Immature natural killer cell (primary cell): Measurements from ENCODE around the gene NTNG1. TPM values are rescaled to one million over a fixed set of nuclear protein-coding genes. Genes with fewer than 3 reads are reported as not detected.

ENCODE experiments used
- DNase-seq, 3 donors: peaks; one replicate each; pipeline ENCODE4 v3.0.0; 2022; ENCODE audit warnings: mixed read lengths in 1 of 3
- H3K27ac Mint-ChIP-seq, 6 donors: one replicate each; pipeline ENCODE4 v1.8.0; 2020; ENCODE audit warnings: mixed read lengths in 6 of 6, mild to moderate bottlenecking in 5 of 6, inconsistent platforms in 4 of 6, moderate library complexity in 3 of 6
- H3K27me3 Mint-ChIP-seq, 3 donors: one replicate each; pipeline ENCODE4 v1.8.0; 2020 to 2021; ENCODE audit warnings: low read depth in 3 of 3, mild to moderate bottlenecking in 3 of 3, mixed read lengths in 3 of 3, moderate library complexity in 3 of 3, inconsistent platforms in 1 of 3
- H3K36me3 Mint-ChIP-seq, 3 donors: one replicate each; pipeline ENCODE4 v1.8.0; 2020; ENCODE audit warnings: mixed read lengths in 3 of 3, inconsistent platforms in 2 of 3, mild to moderate bottlenecking in 2 of 3
- H3K4me1 Mint-ChIP-seq, 2 donors: one replicate each; pipeline ENCODE4 v1.8.0; 2020; ENCODE audit warnings: inconsistent platforms in 2 of 2, mild to moderate bottlenecking in 2 of 2, mixed read lengths in 2 of 2, moderate library complexity in 1 of 2
- H3K4me3 Mint-ChIP-seq, 5 donors: one replicate each; pipeline ENCODE4 v1.8.0; 2020; ENCODE audit warnings: mild to moderate bottlenecking in 5 of 5, mixed read lengths in 5 of 5, inconsistent platforms in 3 of 5, moderate library complexity in 3 of 5
- H3K9me3 Mint-ChIP-seq, 6 donors: one replicate each; pipeline ENCODE4 v1.8.0; 2020; ENCODE audit warnings: mild to moderate bottlenecking in 6 of 6, mixed read lengths in 6 of 6, inconsistent platforms in 4 of 6, moderate library complexity in 3 of 6
- polyA plus RNA-seq, 3 donors: library from polyadenylated mRNA; unstranded; fragments of 300-500 nt; fragmentation: Illumina TruSeq; gene quantifications; one replicate each; pipeline ENCODE4 v1.2.3, GENCODE V29; 2021

NTNG1 gene
- polyA plus RNA-seq, 3 donors from 2014 or later, result not detected

GRCh38 chr1:107358619-107359327, 217.9 kb downstream of the NTNG1 start:
- Mint-ChIP-seq H3K36me3 (no peaks in the 10 kb centered on the region), H3K4me1 (no peaks in the 10 kb centered on the region), H3K4me3 (no peak overlapping the region), H3K27ac (no peak overlapping the region), H3K9me3 (no peaks in the 10 kb centered on the region), H3K27me3 (peaks cover 0 to 3% (median 0%) of the 10 kb centered on the region in 3 donors)
- DNase-seq, result no peak

- no peak for DNase-seq
- no peak overlapping the region for H3K27ac Mint-ChIP-seq
- H3K9me3 Mint-ChIP-seq, result no peaks in the 10 kb centered on the region
- peaks cover 0 to 1% (median 0%) of the 10 kb centered on the region in 3 donors for H3K27me3 Mint-ChIP-seq
- no peaks in the 10 kb centered on the region for H3K36me3 Mint-ChIP-seq
- no peaks in the 10 kb centered on the region for H3K4me1 Mint-ChIP-seq
- no peak overlapping the region for H3K4me3 Mint-ChIP-seq
Measured at GRCh38 chr1:107359472-107360241, 218.8 kb downstream of the NTNG1 start.

- Mint-ChIP-seq H3K27ac (no peak overlapping the region), H3K27me3 (no peaks in the 10 kb centered on the region), H3K4me1 (no peaks in the 10 kb centered on the region), H3K36me3 (no peaks in the 10 kb centered on the region), H3K4me3 (no peak overlapping the region), H3K9me3 (no peaks in the 10 kb centered on the region)
- no peak for DNase-seq
Measured at GRCh38 chr1:107362468-107363140, 221.8 kb downstream of the NTNG1 start.

- no peak overlapping the region for H3K4me3 Mint-ChIP-seq
- peaks cover 0 to 2% (median 0%) of the 10 kb centered on the region in 3 donors for H3K27me3 Mint-ChIP-seq
- no peaks in the 10 kb centered on the region for H3K9me3 Mint-ChIP-seq
- DNase-seq, result no peak
- H3K4me1 Mint-ChIP-seq, result no peaks in the 10 kb centered on the region
- no peaks in the 10 kb centered on the region for H3K36me3 Mint-ChIP-seq
- no peak overlapping the region for H3K27ac Mint-ChIP-seq
Measured at GRCh38 chr1:107363154-107363553, 222.3 kb downstream of the NTNG1 start.

- Mint-ChIP-seq H3K36me3 (no peaks in the 10 kb centered on the region), H3K27ac (no peak overlapping the region), H3K27me3 (peaks cover 0 to 6% (median 0%) of the 10 kb centered on the region in 3 donors), H3K9me3 (no peaks in the 10 kb centered on the region), H3K4me1 (no peaks in the 10 kb centered on the region), H3K4me3 (no peak overlapping the region)
- no peak for DNase-seq
Measured at GRCh38 chr1:107365527-107366240, 224.8 kb downstream of the NTNG1 start.

GRCh38 chr1:107378426-107378825, 237.6 kb downstream of the NTNG1 start:
- H3K4me3 Mint-ChIP-seq, result no peak overlapping the region
- H3K27ac Mint-ChIP-seq, result no peak overlapping the region
- H3K4me1 Mint-ChIP-seq, result no peaks in the 10 kb centered on the region
- no peak for DNase-seq
- H3K36me3 Mint-ChIP-seq, result peaks cover 0 to 4% (median 0%) of the 10 kb centered on the region in 3 donors
- H3K9me3 Mint-ChIP-seq, result peaks cover 0 to 4% (median 0%) of the 10 kb centered on the region in 6 donors
- H3K27me3 Mint-ChIP-seq, result peaks cover 2 to 9% (median 6%) of the 10 kb centered on the region in 3 donors

- peaks cover 0 to 4% (median 0%) of the 10 kb centered on the region in 6 donors for H3K9me3 Mint-ChIP-seq
- H3K27ac Mint-ChIP-seq, result no peak overlapping the region
- peaks cover 2 to 9% (median 6%) of the 10 kb centered on the region in 3 donors for H3K27me3 Mint-ChIP-seq
- DNase-seq, result no peak
- no peaks in the 10 kb centered on the region for H3K4me1 Mint-ChIP-seq
- H3K36me3 Mint-ChIP-seq, result peaks cover 0 to 4% (median 0%) of the 10 kb centered on the region in 3 donors
- H3K4me3 Mint-ChIP-seq, result no peak overlapping the region
Measured at GRCh38 chr1:107378866-107379265, 238.0 kb downstream of the NTNG1 start.

GRCh38 chr1:107379826-107380225, 239.0 kb downstream of the NTNG1 start:
- H3K27ac Mint-ChIP-seq, result no peak overlapping the region
- DNase-seq, result no peak
- H3K36me3 Mint-ChIP-seq, result peaks cover 0 to 4% (median 0%) of the 10 kb centered on the region in 3 donors
- peaks cover 0 to 4% (median 0%) of the 10 kb centered on the region in 6 donors for H3K9me3 Mint-ChIP-seq
- no peak overlapping the region for H3K4me3 Mint-ChIP-seq
- peaks cover 2 to 9% (median 5%) of the 10 kb centered on the region in 3 donors for H3K27me3 Mint-ChIP-seq
- H3K4me1 Mint-ChIP-seq, result no peaks in the 10 kb centered on the region

- Mint-ChIP-seq H3K4me3 (no peak overlapping the region), H3K27ac (no peak overlapping the region)
- DNase-seq, result no peak
Measured at GRCh38 chr1:107389410-107390396, 248.9 kb downstream of the NTNG1 start.

GRCh38 chr1:107394301-107394700, 253.5 kb downstream of the NTNG1 start:
- H3K9me3 Mint-ChIP-seq, result peaks cover 0 to 3% (median 0%) of the 10 kb centered on the region in 6 donors
- no peak overlapping the region for H3K4me3 Mint-ChIP-seq
- no peak overlapping the region for H3K27ac Mint-ChIP-seq
- H3K36me3 Mint-ChIP-seq, result no peaks in the 10 kb centered on the region
- peaks cover 0 to 6% (median 5%) of the 10 kb centered on the region in 3 donors for H3K27me3 Mint-ChIP-seq
- no peak for DNase-seq
- no peaks in the 10 kb centered on the region for H3K4me1 Mint-ChIP-seq

More at GRCh38 chr1:107389410-107390396, 248.9 kb downstream of the NTNG1 start:
- Mint-ChIP-seq H3K9me3 (peaks cover 0 to 5% (median 0%) of the 10 kb centered on the region in 6 donors), H3K27me3 (peaks cover 2 to 5% (median 5%) of the 10 kb centered on the region in 3 donors), H3K36me3 (no peaks in the 10 kb centered on the region), H3K4me1 (no peaks in the 10 kb centered on the region)

GRCh38 chr1:107401704-107402103, 260.9 kb downstream of the NTNG1 start:
- Mint-ChIP-seq H3K9me3 (no peaks in the 10 kb centered on the region), H3K27ac (no peak overlapping the region), H3K4me3 (no peak overlapping the region), H3K36me3 (no peaks in the 10 kb centered on the region), H3K4me1 (no peaks in the 10 kb centered on the region), H3K27me3 (peaks cover 0 to 13% (median 0%) of the 10 kb centered on the region in 3 donors)
- DNase-seq, result no peak

- Mint-ChIP-seq H3K27ac (no peak overlapping the region), H3K36me3 (no peaks in the 10 kb centered on the region), H3K4me3 (no peak overlapping the region), H3K4me1 (no peaks in the 10 kb centered on the region), H3K9me3 (no peaks in the 10 kb centered on the region), H3K27me3 (peaks cover 0 to 13% (median 6%) of the 10 kb centered on the region in 3 donors)
- DNase-seq, result no peak
Measured at GRCh38 chr1:107404756-107405155, 263.9 kb downstream of the NTNG1 start.
